ENCODE data around the gene UTS2B.

GRCh38 chr3:191237047-191237882 lies 93.1 kb downstream of the UTS2B start:
- TF ChIP-seq CTCF (IDR thresholded peaks at IDR 0.05), result no peak
- no peak for TF ChIP-seq POLR2A (IDR thresholded peaks at IDR 0.05)
